GM18526 (cell line): Measurements from ENCODE around the gene SALL4.

Source experiments
- POLR2A ChIP-seq: IDR thresholded peaks from 3 replicates; pipeline ENCODE4 v1.6.1; 2011; ENCODE audit not compliant: insufficient read length; ENCODE audit errors: extremely low read depth

The SALL4 gene

DNA sequence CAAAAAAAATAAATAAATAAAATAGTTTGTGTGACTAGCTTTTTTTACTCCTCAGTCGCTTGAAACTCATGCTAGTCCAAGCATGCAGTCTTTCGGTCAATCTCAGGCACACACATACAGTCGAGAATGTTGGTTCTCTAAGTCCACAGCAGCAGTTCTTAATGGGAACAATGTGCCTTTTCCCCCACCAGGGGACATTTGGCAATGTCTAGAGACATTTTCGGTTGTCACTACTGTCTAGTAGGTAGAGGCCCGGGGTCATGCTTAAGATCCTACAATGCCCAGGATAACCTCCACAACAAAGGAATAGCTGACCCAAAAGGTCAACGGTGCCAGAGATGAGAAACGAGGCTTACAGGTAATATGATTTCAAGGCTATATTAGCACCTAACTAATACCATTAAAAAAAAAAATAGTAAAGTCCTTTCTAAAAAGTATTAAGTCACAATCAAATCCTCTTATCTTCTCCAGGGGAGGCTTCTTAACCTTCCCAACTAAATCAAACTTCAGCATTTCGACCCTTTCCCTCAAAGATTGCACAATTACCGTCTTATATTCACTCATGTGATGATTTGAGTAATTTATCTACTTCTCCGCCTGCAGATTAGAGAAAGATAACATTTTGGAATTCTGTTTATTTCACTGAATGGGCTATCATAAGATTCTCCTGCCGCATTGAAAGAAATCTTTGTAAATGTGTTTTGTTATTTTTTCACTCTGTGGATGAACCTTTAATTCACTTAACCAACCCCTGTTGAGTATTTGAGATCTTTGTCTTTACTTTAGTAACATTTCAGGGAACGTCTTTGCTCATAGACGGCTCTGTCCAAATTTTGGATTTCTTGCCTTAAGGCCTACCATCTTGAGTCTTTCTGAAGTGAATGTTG, 8.1 kb upstream of the SALL4 start:
- TF ChIP-seq POLR2A: no peak

DNA sequence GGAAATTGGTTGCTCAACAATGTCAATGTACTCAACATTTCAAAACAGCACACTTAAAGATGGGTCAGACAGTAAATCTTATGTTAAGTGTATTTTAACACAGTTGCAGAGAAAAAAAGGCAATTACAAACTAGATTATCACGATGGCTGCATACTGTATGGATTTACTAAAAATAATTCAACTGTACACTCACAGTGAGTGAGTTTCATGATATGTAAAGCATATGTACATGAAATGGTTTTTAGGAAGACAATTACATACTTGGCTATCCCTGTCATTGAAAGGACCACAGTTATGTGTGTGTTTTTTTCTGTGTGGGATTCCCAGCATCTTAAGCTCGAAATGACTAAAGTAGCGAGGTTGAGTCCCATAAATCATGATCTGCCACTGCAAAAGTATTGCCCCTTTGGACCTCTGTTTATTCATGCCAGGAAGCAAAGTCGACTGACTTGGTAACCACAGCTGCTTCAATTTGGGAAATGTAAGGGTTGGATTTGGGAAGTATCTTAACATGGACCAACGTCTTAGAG, 5.5 kb upstream of the SALL4 start:
- no peak for TF ChIP-seq POLR2A

DNA sequence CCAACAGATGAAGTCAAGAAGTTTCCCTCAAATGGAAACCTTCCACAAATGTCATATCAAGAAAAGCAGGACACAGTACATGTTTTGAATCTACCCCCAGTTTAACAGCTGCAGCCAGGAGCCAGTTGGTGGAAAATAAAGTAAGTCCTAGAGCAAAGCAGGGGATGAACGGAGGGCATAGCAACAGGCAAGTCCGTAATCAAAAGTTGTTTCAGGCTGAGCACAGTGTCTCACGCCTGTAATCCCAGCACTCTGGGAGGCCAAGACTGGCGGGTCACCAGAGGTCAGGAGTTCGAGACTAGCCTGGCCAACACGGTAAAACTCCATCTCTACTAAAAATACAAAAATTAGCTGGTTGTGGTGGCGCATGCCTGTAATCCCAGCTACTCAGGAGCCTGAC, 2.4 kb upstream of the SALL4 start:
- no peak for TF ChIP-seq POLR2A

DNA sequence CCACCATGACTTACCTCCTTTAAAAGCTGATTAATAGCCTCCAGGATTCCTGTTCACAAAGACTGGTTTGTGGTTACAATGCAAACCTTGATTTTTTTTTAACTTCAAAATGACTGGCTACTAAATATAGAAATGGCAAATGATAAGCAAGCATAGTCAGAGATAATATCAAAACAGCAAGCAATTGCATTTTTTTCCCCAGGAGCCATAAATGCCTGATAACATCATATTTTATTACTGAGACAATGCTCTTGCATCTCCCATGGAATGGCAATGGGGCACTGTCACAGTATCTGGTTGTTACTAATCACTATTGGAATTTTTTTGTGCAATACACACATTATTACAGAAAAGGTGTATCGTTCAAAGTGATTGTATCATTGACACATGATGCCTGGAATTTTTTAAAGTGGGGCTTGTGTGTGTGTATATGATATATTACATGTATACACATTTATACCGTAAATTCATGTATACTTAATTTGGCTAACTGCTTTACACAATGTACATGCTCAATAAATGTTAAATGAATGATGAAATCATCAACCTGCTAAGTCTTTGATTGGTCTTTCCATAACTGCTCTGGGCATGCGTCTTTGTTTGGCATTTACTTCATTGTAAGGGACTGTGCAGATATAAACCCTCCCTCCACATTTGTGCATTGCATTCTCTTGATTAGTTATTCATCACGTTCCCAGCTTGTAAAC, 980 bp upstream of the SALL4 start:
- no peak for TF ChIP-seq POLR2A

DNA sequence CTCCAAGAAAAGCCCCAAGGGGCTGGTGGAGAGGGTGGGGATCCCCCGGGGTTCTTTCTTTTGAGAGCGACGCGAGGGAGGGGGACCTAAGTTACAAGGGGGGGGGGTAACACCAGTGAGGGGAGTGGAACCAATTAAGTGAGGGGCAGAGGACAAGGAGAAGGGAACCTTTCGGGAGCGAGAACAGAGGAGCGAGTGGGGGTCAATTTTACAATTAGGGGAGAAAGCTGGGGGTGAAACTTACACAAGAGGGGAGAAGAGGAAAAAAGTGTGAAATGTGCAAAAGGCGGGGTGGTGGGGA, 548 bp downstream of the SALL4 start:
- TF ChIP-seq POLR2A: no peak

DNA sequence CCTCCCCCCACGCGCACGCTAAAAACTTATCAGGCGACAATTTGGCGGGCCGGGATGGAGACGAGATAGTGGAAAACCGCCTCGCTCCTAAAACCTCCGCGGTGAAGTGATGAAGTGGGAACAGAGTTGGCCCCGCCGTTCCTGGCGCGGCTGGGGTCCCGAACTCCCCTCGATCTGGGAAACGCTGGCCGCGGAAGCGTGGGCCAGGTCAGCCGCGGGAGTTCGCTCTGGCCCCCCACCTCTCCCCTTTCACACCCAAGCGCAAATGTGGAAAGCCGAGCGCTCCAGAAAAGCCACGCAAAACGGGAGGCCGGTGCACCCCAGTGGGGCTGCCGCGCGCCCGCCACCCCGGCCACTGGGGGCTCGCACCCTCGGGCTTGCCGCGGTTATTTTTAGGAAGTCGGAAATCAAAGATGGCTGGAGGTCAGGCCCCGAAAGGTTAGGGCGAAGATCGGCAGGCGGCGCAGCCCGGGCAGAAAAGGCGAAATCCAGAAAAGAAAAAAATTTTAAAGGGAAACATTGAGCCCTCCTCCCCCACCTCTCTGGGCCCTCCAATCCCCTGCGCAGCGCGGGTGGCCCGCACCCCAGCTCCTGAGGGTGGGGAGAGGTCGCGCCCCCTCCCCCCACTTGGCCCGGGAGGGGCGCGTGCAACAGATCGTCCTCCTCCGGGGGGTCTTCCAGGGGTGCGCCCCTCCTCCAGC, 1.0 kb downstream of the SALL4 start:
- TF ChIP-seq POLR2A: no peak

DNA sequence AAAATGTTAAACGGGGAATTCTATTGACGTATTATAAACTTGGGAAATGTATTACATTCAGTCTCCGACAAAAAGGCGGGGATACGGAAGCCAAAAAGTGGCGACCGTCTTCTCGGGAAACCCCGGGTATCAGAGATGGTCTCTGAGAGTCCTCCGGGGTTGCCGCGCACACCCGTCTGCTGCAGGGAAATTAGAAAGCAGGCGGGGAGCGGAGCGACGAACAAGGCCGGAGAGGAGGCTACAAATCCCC, 1.5 kb downstream of the SALL4 start:
- no peak for TF ChIP-seq POLR2A

DNA sequence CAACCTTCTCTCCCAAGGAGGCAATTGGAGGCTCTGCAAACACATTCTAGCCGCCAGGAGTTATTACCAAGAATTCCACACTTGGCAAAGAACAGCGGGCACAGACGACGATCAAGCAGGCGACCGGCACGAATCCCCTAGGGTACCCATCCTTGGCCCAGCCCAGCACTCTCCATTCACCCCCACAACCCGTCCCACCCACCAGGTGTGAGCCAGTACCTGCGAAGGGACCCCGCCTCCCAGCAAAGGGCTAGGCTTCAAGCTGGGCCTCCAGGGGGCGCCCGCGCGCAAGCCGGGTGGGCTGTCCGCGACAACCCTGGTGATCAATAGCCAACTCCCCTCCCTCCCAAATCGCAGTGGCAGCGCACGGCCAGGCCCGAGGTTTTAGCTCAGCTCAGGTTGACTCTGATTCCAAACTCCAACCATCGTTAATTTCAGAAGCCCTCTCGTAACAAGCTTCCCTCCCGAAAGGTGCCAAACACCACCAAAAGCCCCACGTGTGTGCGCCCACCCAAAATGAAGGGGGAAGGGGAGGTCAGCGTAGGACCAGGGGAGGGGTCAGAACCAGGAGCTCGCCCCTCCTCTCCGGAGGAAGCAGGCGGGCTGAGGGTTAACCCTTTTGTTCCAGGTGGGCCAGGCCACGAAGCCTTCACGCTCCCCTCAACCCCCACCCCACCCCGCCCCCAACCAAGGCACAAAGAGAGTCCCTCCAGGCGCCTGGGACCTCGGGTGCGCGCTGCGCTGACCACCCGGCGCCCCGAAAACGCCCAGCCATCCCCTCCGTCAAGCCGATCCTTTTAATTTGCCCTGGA, 2.1 kb downstream of the SALL4 start:
- TF ChIP-seq POLR2A: no peak

DNA sequence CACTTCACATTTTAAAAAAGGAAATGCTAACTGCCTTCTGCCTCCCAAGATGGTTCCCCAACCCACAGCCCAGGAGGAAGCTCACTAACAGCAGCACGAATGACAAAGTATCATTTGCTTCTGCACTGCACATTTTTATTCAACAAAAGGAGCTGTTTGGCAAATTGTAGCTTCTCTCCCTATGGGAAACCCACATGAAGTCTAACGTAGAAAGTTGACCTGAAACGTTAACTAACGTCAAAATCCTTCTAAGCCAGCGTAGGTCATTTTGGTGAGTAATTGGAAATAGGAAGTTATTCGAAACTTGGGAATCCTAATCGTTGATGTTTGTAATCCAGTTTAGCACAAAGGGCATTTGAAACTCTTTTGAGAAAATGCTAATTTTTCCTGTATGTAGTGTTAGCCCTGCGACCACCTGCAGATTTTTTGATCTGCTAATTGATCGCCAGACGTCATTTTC, 2.9 kb downstream of the SALL4 start:
- no peak for TF ChIP-seq POLR2A

DNA sequence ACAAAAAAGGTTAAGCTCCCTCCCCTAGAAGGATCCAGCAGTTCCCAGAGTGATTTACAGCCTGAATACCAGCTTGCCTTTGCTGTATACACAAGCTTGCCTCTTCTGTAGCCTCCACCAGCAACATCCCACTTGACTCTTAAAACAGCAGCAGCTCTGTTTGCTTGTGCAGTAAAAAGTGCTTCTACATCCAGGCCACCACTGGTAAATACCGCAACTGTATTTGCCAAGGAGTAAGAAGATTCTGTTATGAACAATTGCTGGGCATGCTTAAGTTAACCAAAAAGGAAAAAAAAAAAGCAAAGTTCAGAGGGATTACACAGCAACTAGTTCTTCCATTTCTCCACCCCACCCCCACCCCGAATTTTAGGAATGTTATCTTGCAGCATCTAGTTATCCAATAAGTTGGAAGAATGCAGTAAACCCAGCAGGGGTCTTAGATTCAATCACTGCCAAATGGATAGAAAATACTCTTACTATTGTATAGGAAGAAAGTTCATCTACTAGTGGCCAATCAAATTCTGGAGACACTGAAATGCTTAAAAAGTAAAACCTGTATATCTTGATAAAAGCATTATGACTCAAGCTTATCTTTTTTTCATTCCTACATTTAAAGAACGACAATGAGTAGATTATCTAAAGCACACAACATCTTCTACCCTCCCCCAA, 4.8 kb downstream of the SALL4 start:
- TF ChIP-seq POLR2A: no peak

DNA sequence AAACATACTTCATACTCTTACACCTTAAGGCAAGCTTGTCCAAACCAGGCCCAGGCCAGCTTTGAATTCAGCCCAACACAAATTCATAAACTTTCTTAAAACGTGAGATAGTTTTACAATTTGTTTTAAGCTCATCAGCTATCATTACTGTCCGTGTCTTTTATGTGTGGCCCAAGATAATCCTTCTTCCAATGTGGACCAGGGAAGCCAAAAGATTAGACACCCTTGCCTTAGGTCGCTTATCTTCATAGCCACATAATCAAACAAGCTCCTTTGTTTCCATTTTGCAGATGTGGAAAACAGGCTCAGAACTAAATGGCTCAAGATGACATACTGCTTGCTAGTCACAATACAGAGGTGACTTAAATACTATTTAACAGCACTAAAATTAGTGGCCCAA, 6.0 kb downstream of the SALL4 start:
- no peak for TF ChIP-seq POLR2A

DNA sequence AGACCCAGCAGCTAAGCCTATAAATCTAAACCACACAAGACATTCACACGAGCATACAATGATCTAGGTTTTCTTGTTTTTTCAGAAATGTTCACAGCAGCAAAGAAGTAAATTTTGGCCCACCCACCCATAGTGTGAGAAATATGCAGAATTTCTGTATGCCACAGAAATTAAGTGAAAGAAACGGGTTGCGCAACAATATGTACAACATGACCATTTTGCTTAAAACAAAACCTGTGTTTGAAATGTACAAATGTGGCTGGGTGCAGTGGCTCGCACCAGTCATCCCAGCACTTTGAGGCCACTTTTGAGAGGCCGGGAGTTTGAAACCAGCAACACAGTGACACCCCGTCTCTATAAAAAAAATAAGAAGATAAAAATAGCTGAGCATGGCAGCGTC, 9.4 kb downstream of the SALL4 start:
- no peak for TF ChIP-seq POLR2A

DNA sequence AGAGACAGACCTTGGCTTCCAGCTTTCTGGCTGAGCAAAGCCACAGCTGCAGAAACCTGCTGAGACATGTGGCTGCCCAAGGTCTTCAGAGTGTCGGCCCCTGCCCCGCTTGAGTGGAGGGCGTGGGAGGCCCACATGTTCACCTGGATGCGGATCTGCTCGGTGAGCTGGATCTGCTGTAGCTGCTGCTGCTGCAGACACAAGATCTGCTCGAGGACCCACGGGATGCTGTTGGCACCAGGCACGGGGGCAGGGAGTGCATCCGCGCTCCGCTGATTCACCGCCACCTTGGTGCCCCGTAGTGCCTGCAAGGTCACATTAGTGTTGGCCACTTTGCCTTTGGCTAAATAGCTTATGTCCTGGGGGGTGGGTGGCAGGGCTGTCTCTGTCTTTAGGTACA, 10.7 kb downstream of the SALL4 start:
- TF ChIP-seq POLR2A: no peak

DNA sequence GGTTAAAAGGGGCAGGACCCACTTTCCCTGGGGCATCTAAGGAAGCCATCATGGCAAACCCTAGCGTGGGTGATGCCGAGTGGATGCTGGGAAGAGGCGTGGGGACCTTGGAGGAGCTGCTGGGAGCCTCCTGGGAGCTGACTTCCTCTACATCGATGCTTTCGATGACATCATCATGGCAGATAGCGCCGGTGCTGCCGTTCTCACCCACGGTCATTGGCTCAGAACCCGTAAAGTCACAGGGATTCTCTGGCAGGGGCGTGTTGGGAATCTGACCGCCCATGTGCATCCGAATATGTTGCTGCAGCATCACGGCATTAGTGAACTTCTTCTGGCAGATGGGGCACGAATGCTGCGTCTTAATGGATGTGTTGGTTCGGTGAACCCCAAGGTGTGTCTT, 12.1 kb downstream of the SALL4 start:
- no peak for TF ChIP-seq POLR2A

DNA sequence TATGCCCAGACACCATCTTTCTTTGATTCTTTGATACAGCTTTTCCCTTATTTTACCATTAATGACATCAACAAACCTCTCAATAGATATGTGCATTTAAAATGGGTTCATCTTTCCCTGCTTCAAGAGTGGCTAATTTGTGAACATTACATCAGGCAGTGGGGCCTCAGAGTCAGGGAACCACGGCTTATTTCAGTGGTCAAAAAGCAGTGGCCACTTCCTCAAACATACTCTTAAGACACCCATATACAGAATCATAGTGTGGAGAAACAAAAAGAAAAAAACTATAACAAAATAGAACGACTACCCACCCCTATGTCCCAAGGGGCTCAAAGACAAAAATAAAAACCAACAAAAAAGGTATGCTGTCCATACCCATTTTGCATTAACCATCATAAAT, 12.9 kb downstream of the SALL4 start:
- no peak for TF ChIP-seq POLR2A

DNA sequence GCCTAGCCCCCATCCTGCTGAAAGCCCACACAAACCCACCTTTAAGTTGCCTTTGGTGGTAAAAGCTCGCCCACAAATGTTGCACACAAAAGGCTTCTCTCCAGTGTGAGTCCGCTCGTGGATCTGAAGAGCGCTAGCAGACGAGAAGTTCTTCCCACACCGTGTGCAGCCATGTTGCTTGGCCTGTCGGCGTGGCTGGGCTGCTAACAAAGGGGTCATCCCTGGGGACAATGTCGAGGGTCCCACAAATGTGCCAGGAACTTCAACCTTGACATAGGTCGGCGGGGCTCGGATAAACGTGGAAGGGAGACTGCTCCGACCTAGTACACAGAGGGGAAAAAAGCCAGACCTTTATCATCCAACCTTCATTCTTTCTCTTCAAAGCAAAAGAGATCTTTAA, 13.5 kb downstream of the SALL4 start:
- TF ChIP-seq POLR2A: no peak
